T-cell (primary cell): Measurements from ENCODE around the gene CCDC3. TPM values are rescaled to one million over a fixed set of nuclear protein-coding genes. Genes with fewer than 3 reads are reported as not detected.

Experiments used
- ATAC-seq, 4 experiments: fragments of 200-7000 bp in 3 of 4; fragments of 150-1000 bp in 1 of 4; cut with Tn5 transposase; replicated peaks in 1 of 4; 1 replicate in 3 of 4; 2 replicates in 1 of 4; pipeline ENCODE4 v1.10.0; 2021; ENCODE audit warnings: moderate library complexity in 3 of 4, mild to moderate bottlenecking in 2 of 4, moderate number of reproducible peaks in 1 of 4
- CTCF ChIA-PET, 2 donors: fragments of 300-600 bp; sonication (Branson Sonifier 250); formaldehyde crosslinking; loops; one replicate each; lab custom pipeline; 2022; ENCODE audit warnings: antibody characterized with exemption in 2 of 2; lab: Charles Lee
- POLR2A ChIA-PET, 2 donors: fragments of 300-600 bp; sonication (Branson Sonifier 250); formaldehyde crosslinking; loops; one replicate each; lab custom pipeline; 2022; ENCODE audit warnings: antibody characterized with exemption in 2 of 2; lab: Charles Lee
- DNase-seq, 35 experiments: peaks; one replicate each; pipeline versions ENCODE4 v3.0.0 to v3.0.0-alpha.2; 2013 to 2023
- H3K27ac ChIP-seq: one replicate; pipeline ENCODE4 v1.5.1; 2013; ENCODE audit warnings: low read length
- H3K27me3 ChIP-seq, 2 experiments: replicated peaks in 1 of 2; 1 replicate in 1 of 2; 2 replicates in 1 of 2; pipeline versions ENCODE4 v1.6.1 to v1.7.0; 2013; ENCODE audit warnings: low read length in 1 of 2, mixed read lengths in 1 of 2; ENCODE audit not compliant: control insufficient read depth in 2 of 2, insufficient read depth in 2 of 2; ENCODE audit errors: extremely low read depth in 1 of 2
- H3K36me3 ChIP-seq, 2 donors: 1 replicate in 1 of 2; 2 replicates in 1 of 2; pipeline versions ENCODE4 v1.6.1 to v1.7.0; 2013; ENCODE audit warnings: low read length in 1 of 2; ENCODE audit not compliant: control insufficient read depth in 2 of 2, insufficient read depth in 1 of 2; ENCODE audit errors: extremely low read depth in 1 of 2
- H3K4me1 ChIP-seq, 2 experiments: 1 replicate in 1 of 2; 2 replicates in 1 of 2; pipeline versions ENCODE4 v1.6.1 to v1.7.0; 2013; ENCODE audit warnings: low read length in 2 of 2, mixed read lengths in 1 of 2; ENCODE audit not compliant: insufficient read depth in 2 of 2, control insufficient read depth in 1 of 2; ENCODE audit errors: extremely low read depth in 1 of 2
- H3K4me3 ChIP-seq, 2 donors: 1 replicate in 1 of 2; 2 replicates in 1 of 2; pipeline versions ENCODE4 v1.5.1 to v1.7.0; 2013; ENCODE audit warnings: mild to moderate bottlenecking in 2 of 2, low read length in 1 of 2, moderate library complexity in 1 of 2; ENCODE audit not compliant: control insufficient read depth in 1 of 2; ENCODE audit errors: extremely low read depth in 1 of 2
- H3K9me3 ChIP-seq: 2 replicates; pipeline ENCODE4 v1.7.0; 2013
- H3K27ac Mint-ChIP-seq, 2 donors: one replicate each; pipeline ENCODE4 v1.8.0; 2020 to 2021; ENCODE audit warnings: mild to moderate bottlenecking in 2 of 2, mixed read lengths in 2 of 2
- H3K27me3 Mint-ChIP-seq, 2 donors: one replicate each; pipeline ENCODE4 v1.8.0; 2021 to 2022; ENCODE audit warnings: mixed read lengths in 2 of 2
- H3K36me3 Mint-ChIP-seq: one replicate; pipeline ENCODE4 v1.8.0; 2021; ENCODE audit warnings: mixed read lengths
- H3K4me1 Mint-ChIP-seq, 3 donors: one replicate each; pipeline ENCODE4 v1.8.0; 2020 to 2022; ENCODE audit warnings: mixed read lengths in 3 of 3, mild to moderate bottlenecking in 1 of 3
- H3K4me3 Mint-ChIP-seq, 3 donors: one replicate each; pipeline ENCODE4 v1.8.0; 2020 to 2022; ENCODE audit warnings: mild to moderate bottlenecking in 3 of 3, mixed read lengths in 3 of 3, moderate library complexity in 3 of 3
- H3K9me3 Mint-ChIP-seq, 3 donors: one replicate each; pipeline ENCODE4 v1.8.0; 2020 to 2022; ENCODE audit warnings: mixed read lengths in 3 of 3
- WGBS: methylation state at CpG from one replicate; pipeline ENCODE4 v1.1.5; 2013; ENCODE audit warnings: missing lambda C conversion rate; ENCODE audit not compliant: insufficient coverage; 5-methylcytosine and 5-hydroxymethylcytosine counted together
- total RNA-seq, 35 experiments: library from RNA in 6 of 35; stranded (reverse) in 6 of 35; fragments of 120-200 nt in 1 of 35; gene quantifications; one replicate each; pipeline versions ENCODE4 v1.2.1 to v1.2.4 and lab custom pipeline; 2013 to 2026

Gene CCDC3
- total RNA-seq, 5 donors from 2014 or later (not counting 1 experiment from before 2014, with no cell fraction given) = 0.06 to 0.20 (median 0.16) TPM; not detected in 2

GRCh38 chr10:12980713-12981306, 20.7 kb downstream of the CCDC3 start:
- H3K9me3 ChIP-seq = no peaks in the 10 kb centered on the region
- ATAC-seq (no peak), DNase-seq (no peak)
- peaks cover 0 to 8% (median 7%) of the 10 kb centered on the region in 3 donors for H3K9me3 Mint-ChIP-seq
- POLR2A ChIA-PET = no interaction called here
- no peaks in the 10 kb centered on the region for H3K36me3 Mint-ChIP-seq
- no peak overlapping the region for H3K4me3 ChIP-seq
- H3K4me1 Mint-ChIP-seq = no peaks in the 10 kb centered on the region
- CTCF ChIA-PET = no interaction called here
- H3K27ac Mint-ChIP-seq = no peak overlapping the region
- H3K4me3 Mint-ChIP-seq = no peak overlapping the region
- 94% methylated on average over 2 of the region's 6 CpGs for WGBS
- no peak overlapping the region for H3K27ac ChIP-seq
- H3K36me3 ChIP-seq = no peaks in the 10 kb centered on the region
- peaks cover 0 to 7% of the 10 kb centered on the region in 2 experiments for H3K27me3 ChIP-seq
- H3K4me1 ChIP-seq = no peaks in the 10 kb centered on the region
- peaks cover 29 to 31% of the 10 kb centered on the region in 2 donors for H3K27me3 Mint-ChIP-seq

- H3K9me3 Mint-ChIP-seq = peaks cover 0 to 8% (median 7%) of the 10 kb centered on the region in 3 donors
- Histone ChIP-seq H3K27me3 (peaks cover 0 to 7% of the 10 kb centered on the region in 2 experiments), H3K36me3 (no peaks in the 10 kb centered on the region), H3K9me3 (no peaks in the 10 kb centered on the region), H3K27ac (no peak overlapping the region), H3K4me3 (no peak overlapping the region), H3K4me1 (no peaks in the 10 kb centered on the region)
- WGBS = 71% methylated on average over 2 of the region's 7 CpGs
- H3K4me1 Mint-ChIP-seq = no peaks in the 10 kb centered on the region
- H3K27ac Mint-ChIP-seq = no peak overlapping the region
- ChIA-PET POLR2A (no interaction called here), CTCF (no interaction called here)
- peaks cover 30 to 32% of the 10 kb centered on the region in 2 donors for H3K27me3 Mint-ChIP-seq
- no peak for DNase-seq
- no peak for ATAC-seq
- H3K36me3 Mint-ChIP-seq = no peaks in the 10 kb centered on the region
- no peak overlapping the region for H3K4me3 Mint-ChIP-seq
Measured at GRCh38 chr10:12980102-12980661, 21.3 kb downstream of the CCDC3 start.

GRCh38 chr10:12978891-12979290, 22.6 kb downstream of the CCDC3 start:
- Mint-ChIP-seq H3K27ac (no peak overlapping the region), H3K4me3 (no peak overlapping the region), H3K9me3 (no peaks in the 10 kb centered on the region), H3K4me1 (no peaks in the 10 kb centered on the region), H3K36me3 (no peaks in the 10 kb centered on the region), H3K27me3 (peaks cover 30 to 32% of the 10 kb centered on the region in 2 donors)
- no peak overlapping the region for H3K4me3 ChIP-seq
- no peaks in the 10 kb centered on the region for H3K36me3 ChIP-seq
- ChIA-PET POLR2A (no interaction called here), CTCF (no interaction called here)
- H3K4me1 ChIP-seq = no peaks in the 10 kb centered on the region
- WGBS = 89% methylated on average over 4 of the region's 4 CpGs
- no peak for ATAC-seq
- H3K27me3 ChIP-seq = peaks cover 0 to 7% of the 10 kb centered on the region in 2 experiments
- H3K27ac ChIP-seq = no peak overlapping the region
- no peak for DNase-seq
- H3K9me3 ChIP-seq = no peaks in the 10 kb centered on the region

GRCh38 chr10:12975906-12976305, 25.6 kb downstream of the CCDC3 start:
- Mint-ChIP-seq H3K4me3 (no peak overlapping the region), H3K4me1 (no peaks in the 10 kb centered on the region), H3K9me3 (no peaks in the 10 kb centered on the region), H3K27ac (no peak overlapping the region), H3K36me3 (no peaks in the 10 kb centered on the region), H3K27me3 (peaks cover 37 to 39% of the 10 kb centered on the region in 2 donors)
- peaks cover 0 to 11% of the 10 kb centered on the region in 2 experiments for H3K27me3 ChIP-seq
- H3K9me3 ChIP-seq = no peaks in the 10 kb centered on the region
- no peak for DNase-seq
- H3K4me3 ChIP-seq = no peak overlapping the region
- no peak for ATAC-seq
- no peaks in the 10 kb centered on the region for H3K36me3 ChIP-seq
- H3K27ac ChIP-seq = no peak overlapping the region
- 88% methylated on average over 1 of the region's 5 CpGs for WGBS
- POLR2A ChIA-PET = no interaction called here
- CTCF ChIA-PET = no interaction called here
- no peaks in the 10 kb centered on the region for H3K4me1 ChIP-seq

- Mint-ChIP-seq H3K27ac (no peak overlapping the region), H3K36me3 (no peaks in the 10 kb centered on the region), H3K27me3 (peaks cover 37% of the 10 kb centered on the region in 2 donors), H3K4me3 (no peak overlapping the region), H3K4me1 (no peaks in the 10 kb centered on the region), H3K9me3 (no peaks in the 10 kb centered on the region)
- POLR2A ChIA-PET = no interaction called here
- no peak overlapping the region for H3K27ac ChIP-seq
- H3K9me3 ChIP-seq = no peaks in the 10 kb centered on the region
- H3K4me1 ChIP-seq = no peaks in the 10 kb centered on the region
- CTCF ChIA-PET = no interaction called here
- DNase-seq (no peak), ATAC-seq (no peak)
- peaks cover 0 to 13% of the 10 kb centered on the region in 2 experiments for H3K27me3 ChIP-seq
- no peak overlapping the region for H3K4me3 ChIP-seq
- 84% methylated on average over 2 of the region's 3 CpGs for WGBS
- H3K36me3 ChIP-seq = no peaks in the 10 kb centered on the region
Measured at GRCh38 chr10:12975266-12975665, 26.2 kb downstream of the CCDC3 start.

- Mint-ChIP-seq H3K4me1 (no peaks in the 10 kb centered on the region), H3K36me3 (no peaks in the 10 kb centered on the region), H3K27ac (no peak overlapping the region), H3K4me3 (no peak overlapping the region), H3K9me3 (no peaks in the 10 kb centered on the region), H3K27me3 (peaks cover 34 to 38% of the 10 kb centered on the region in 2 donors)
- ATAC-seq (no peak), DNase-seq (no peak)
- Histone ChIP-seq H3K27me3 (peaks cover 0 to 13% of the 10 kb centered on the region in 2 experiments), H3K4me3 (no peak overlapping the region), H3K4me1 (no peaks in the 10 kb centered on the region), H3K36me3 (no peaks in the 10 kb centered on the region), H3K27ac (no peak overlapping the region), H3K9me3 (no peaks in the 10 kb centered on the region)
- ChIA-PET POLR2A (no interaction called here), CTCF (no interaction called here)
- WGBS = 86% methylated on average over 7 of the region's 14 CpGs
Measured at GRCh38 chr10:12974491-12975199, 26.9 kb downstream of the CCDC3 start.
